GM21576 (cell line): Measurements from ENCODE around the gene DOP1A.

Source experiments
- ATAC-seq: cut with Tn5 transposase; IDR thresholded peaks from one replicate; pipeline ENCODE4 v1.9.1; 2021; ENCODE audit warnings: mild to moderate bottlenecking, moderate library complexity; ENCODE audit not compliant: unreplicated experiment

The DOP1A gene, protein sequence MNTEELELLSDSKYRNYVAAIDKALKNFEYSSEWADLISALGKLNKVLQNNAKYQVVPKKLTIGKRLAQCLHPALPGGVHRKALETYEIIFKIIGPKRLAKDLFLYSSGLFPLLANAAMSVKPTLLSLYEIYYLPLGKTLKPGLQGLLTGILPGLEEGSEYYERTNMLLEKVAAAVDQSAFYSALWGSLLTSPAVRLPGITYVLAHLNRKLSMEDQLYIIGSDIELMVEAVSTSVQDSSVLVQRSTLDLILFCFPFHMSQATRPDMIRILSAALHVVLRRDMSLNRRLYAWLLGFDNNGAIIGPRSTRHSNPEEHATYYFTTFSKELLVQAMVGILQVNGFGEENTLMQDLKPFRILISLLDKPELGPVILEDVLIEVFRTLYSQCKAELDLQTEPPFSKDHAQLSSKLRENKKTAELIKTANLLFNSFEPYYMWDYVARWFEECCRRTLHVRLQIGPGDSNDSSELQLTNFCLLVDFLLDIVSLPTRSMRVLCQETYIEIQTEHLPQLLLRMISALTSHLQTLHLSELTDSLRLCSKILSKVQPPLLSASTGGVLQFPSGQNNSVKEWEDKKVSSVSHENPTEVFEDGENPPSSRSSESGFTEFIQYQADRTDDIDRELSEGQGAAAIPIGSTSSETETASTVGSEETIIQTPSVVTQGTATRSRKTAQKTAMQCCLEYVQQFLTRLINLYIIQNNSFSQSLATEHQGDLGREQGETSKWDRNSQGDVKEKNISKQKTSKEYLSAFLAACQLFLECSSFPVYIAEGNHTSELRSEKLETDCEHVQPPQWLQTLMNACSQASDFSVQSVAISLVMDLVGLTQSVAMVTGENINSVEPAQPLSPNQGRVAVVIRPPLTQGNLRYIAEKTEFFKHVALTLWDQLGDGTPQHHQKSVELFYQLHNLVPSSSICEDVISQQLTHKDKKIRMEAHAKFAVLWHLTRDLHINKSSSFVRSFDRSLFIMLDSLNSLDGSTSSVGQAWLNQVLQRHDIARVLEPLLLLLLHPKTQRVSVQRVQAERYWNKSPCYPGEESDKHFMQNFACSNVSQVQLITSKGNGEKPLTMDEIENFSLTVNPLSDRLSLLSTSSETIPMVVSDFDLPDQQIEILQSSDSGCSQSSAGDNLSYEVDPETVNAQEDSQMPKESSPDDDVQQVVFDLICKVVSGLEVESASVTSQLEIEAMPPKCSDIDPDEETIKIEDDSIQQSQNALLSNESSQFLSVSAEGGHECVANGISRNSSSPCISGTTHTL (N-terminal part only)

DNA sequence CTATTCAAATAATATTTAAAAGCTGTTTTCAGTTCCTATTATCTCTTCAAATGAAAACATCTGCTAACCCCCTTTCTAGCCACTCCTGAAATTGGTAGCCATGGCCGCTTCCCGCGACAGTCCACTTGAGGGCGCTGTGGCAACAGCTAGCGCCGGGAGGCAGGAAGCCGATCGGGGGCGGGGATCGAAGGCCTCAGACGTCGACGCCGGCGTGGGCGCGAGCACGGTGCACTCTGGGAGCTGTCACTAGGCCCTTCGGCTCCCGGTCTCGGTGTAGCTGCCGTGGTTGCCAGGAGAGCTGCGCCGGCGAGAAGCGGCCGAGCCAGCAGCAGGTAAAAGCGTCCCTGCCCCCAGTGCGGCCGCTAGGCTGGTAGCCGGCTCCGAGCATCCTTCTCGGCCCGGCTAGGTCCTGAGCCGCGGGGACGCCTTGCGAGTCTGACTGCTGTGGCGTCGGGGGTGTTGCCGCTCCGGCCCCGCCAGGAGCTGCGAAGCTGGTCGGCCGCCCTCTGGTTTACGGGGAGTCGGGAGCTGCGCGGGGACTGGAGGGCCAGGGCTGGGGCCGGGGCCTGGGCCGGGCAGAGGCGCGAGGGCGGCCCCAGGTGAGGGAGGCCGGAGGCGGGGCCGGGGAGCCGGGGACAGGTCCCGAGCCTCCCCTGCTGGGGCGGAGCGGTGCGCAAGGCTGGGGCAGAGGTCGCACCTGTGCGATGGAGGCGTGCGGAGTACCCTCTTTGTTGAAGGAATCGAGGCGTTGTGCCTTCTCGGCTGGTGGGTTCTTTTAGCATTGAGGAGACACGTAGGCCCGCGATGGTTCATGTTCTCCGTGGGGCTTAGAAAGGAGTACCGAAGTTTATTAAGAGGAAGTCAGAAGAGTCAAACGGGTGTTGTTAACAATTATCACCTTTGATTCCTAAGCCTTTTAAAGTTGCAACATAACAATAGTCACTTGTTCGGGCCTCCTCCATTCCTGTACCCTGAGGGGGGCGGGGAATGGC is at the start of gene DOP1A:
DOP1A (plus strand) TSS at position 224 of the 992 bp plus-strand sequence. CDS start 29,307 bp downstream, outside the sequence.
- ATAC-seq: peak; percentile 80

DNA sequence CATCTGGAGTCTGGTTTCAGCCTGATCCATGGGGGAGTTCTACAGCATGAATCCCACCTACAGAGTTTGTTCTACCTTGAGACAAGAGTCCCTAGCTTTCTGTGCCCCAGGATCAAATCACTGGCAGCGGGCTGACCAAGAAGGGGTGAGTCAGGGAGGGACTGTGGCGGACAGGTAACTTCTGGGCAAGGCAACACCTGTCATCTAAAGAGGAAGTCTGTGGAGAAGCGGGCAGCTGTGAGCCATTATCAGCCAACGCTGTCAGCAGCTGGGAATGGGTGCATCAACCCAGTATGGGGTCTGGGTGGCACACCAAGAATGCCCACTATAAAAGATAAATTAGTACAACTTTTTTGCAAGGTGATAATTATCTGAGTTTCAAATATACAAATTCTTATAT is 47.7 kb upstream of the DOP1A start:
- no peak for ATAC-seq

DNA sequence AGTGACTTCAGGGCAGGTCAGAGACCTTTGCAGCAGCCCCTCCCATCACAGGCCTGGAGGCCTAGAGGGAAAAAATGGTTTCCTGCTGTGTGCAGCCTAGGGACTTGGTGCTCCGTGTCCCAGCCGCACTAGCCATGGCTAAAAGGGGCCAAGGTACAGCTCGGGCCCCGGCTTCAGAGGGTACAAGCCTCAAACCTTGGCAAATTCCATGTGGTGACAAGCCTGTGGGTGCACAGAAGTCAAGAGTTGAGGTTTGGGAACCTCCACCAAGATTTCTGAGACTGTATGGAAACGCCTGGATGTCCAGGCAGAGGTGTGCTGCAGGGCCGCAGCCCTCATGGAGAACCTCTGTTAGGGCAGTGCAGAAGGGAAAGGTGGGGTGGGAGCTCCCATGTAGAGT is 35.8 kb upstream of the DOP1A start:
- ATAC-seq: no peak

DNA sequence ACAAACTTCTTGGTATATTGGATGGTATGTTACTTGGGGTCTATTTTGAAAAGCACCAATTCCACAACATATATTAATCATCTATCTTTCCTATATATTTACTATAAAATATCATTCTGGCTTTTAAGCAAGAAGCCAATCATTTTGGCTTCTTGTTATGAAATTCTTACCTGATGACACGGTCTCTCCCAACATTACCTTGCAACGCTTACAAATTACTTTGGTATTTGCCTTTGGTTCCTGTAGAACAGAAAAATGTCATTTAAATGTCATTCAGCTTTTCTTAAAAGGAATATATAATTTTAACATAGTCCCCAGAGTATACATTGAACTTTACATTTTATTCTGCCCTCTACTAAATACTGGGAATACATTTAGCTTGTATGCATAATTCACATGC is 29.2 kb upstream of the DOP1A start:
- ATAC-seq: no peak

DNA sequence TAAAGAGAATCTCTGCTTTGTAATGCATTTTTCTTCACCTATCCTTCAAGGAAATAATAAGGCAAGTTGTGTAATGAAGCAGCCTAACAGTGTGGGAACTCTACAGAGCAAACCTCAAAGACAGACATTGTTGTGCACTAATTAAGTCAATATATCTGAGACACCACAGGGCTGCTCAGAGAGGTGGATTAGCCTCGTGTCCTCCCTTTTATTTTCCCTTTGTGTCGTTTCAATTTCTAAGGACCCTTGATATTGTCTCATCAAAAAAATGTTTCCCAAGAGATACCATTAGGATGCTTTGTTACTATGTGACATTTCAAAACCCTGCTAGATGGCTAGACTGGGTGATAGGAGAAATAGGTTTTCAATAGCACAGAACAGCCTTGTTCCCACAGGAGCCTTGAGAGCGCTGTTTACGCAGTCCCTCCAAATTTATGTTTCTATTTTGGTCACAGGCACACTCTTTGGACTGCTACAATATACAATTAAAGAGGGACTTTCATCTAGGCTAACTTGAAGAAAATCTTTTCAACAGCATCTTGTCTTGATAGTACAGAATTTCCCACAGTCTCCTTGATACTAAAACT is 24.9 kb upstream of the DOP1A start:
- no peak for ATAC-seq

DNA sequence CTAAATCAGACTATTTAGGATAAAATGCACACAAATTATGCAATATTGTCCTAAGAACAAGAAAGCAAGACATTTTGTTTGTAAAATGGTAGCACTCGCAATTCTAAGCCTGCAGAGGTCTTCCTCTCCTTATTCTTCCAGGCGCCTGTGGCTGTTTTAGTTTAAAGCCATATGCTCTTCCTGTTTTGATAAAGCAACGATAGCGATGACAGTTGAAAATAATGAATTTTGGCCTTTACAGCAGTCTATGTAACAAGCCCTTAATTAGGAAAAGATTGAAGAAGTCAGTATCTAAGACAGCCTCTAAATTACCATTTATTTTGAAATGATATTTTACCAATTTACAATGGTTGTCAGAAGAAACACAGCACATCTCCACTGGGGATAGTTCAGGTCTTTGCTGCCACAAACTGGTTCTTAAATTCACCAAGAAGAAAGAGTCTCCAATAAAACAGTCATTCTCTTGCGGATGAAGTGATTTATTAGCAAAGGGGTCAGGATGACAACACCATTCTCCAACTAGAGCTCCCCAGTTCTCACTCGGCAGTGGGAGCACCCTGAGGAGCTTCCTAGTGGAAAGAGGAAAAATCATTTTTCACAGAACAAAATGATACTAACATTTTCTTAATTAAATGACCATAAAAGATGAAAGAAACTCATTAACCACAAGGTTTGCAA is 23.2 kb upstream of the DOP1A start:
- no peak for ATAC-seq

DNA sequence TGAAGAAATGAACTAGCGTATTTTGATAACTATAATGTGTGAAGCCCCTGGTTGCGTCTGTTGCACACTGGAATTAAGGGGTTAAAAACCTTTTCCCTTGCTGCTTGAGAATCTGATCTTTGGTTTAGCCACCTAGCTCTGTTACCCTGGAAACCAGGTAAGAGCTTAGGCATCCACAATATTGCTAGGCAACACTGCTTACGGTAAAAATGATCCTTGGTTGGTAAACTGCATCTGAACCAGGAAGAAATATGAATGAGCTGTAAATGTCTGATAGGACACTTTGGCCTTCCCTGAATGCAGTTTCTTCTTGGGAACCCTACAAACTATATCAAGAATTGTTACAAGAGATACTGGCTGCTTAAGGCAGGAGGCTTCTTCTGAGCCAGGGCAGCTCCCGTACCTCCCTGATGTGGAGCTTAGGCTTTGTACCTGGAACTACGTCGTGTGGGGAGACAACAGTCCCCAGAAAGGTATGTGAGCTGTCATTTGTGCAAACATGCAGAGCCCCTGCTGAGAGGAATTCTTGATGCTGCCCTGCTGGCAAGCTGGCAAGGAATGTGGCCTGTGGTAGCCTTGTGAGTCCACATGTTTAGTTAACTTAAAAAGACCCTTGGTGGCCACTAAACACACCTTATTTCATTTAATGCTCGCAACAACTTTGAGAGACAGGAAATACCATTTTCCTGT is 20.3 kb upstream of the DOP1A start:
- no peak for ATAC-seq

DNA sequence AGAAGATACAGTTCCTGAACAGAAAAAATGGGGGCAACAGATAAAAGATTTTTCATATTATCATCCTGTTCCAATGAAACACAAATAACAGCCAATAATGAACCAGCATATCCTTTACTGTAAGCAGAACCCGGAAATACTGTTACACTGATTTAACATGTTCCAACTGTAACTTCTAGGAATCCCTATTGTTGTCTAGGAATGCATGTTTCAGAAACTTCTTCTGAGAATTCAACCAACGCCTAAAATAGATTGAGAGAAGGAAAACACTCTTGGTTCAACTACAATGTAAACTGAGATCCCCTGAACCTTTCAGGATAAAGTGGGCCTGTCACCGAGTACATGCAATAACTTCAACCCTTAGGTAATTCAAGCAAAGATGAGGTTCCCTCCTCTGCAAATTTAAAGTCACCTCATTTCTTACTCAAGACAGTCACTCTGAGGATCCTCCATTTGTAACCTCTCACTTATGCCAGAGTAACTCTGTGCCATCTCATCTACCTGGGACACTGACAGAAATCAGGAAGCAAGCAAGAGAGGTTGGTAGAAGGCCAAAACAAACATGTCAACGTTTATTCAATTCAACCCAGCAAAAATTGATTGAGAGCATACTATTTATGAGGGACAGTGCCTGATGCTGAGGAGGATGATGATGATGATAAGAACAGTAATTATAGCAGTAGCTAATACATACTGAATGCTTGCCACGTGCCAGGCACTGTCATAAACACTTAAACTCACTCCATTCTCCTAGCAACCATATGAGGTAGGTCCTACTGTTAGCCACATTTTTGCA is 15.9 kb upstream of the DOP1A start:
- no peak for ATAC-seq

DNA sequence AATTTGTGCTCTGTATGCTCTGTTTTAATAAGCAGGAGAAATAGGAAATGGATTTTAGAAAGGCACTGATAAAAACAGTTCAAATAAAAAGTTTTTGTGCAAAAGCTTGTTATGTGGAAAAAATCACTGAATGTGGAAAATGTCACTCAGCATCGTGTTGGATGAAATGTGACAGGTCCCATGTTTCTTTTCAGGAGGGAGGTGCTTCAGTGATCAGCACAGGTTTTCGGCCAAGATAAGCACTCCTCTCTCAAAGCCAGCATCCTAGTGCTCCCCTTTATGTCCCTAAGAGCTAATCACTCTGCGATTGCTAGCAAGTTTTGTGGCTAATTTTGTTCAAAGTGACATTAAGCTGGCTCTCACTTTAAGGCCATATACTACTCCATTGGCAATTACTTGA is 13.8 kb upstream of the DOP1A start:
- ATAC-seq: no peak

DNA sequence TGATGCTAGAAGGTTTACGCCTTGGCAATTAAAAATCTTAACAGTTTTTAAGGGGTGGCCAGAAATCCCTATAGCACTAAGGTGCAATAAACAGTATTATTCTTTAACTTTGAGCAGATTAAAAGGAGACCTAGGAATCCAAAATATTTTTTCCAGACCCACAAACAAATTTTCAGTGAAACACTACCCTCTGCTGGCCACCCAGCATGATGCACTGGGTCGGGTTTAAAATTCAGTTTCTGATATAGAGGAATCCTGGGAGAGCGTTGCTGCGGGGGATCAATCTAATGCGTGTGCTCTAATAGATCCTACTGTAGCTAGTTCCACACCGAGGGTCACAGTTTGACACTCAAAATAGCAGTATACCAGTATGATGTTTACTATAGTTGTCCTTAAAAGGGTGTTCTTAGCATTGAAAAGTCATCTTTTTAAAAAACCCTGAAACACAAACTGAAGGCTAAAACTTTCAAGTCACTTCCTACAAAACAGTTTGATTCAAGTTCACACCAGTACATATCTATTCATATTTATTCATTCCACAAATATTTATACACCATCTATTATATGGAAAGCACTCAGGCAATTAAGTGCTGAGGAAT is 12.0 kb upstream of the DOP1A start:
- no peak for ATAC-seq

DNA sequence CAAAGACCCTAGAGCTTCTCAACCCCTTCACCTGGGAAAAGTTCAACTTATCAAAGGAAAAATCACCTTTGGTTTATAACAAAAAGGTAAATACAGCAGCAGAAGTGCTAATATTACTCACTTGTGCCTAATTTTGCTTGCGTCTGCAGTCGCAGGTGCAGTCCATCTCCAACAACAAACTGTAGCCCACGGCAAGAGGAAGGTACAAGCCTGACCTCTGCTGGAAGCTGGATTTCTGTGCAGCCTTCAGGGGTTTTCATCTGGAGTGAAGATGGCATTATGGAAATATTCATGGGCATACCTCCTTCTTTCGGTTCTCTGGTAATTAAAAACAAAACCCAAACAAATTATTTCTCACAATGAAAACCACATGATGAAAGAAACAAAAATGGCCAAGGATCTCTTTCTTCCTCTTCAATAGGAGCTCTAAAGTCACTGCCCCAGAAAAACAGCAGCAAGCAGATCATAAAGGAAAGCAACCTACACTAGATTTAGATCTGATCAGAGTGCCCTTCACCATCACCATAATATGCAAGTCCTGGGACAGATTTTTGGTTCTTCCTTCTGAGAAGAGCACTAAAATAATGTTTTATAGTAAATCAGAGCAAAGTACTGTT is 9.7 kb upstream of the DOP1A start:
- peak; percentile 81 for ATAC-seq

DNA sequence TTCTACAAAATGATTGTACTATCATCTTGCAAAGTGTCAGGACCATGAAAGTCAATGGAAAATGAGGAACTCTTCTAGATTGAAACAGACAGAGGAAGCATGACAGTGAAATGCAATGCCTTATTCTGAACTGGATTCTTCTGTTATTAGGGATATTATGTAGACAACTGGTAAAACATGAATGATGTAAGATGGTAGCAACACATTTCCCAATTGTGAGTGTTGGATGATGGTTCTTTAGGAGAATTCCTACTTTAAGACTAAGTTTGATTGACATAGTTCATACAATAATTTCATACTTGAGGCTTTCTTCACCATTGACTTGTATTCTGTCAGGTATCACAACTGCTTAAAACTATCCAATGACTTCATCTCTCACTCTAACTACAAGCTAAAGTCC is 6.3 kb upstream of the DOP1A start:
- no peak for ATAC-seq

DNA sequence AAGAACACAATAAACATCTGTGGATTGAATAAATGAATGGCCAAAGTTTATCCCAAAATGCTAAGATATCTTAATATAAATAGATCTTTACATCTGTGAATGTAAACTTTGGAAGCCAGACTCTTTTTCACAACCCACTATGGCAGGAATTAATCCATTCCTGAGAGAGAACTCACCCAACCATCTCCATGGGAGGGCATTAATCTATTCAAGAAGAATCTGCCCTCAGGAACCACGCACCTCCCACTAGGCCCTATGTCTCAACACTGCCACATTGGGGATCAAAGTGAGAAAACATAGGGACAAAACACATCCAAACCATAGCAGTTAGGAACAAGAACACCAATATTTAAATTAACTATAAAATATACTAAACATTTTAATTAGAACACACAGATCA is 5.2 kb upstream of the DOP1A start:
- no peak for ATAC-seq

DNA sequence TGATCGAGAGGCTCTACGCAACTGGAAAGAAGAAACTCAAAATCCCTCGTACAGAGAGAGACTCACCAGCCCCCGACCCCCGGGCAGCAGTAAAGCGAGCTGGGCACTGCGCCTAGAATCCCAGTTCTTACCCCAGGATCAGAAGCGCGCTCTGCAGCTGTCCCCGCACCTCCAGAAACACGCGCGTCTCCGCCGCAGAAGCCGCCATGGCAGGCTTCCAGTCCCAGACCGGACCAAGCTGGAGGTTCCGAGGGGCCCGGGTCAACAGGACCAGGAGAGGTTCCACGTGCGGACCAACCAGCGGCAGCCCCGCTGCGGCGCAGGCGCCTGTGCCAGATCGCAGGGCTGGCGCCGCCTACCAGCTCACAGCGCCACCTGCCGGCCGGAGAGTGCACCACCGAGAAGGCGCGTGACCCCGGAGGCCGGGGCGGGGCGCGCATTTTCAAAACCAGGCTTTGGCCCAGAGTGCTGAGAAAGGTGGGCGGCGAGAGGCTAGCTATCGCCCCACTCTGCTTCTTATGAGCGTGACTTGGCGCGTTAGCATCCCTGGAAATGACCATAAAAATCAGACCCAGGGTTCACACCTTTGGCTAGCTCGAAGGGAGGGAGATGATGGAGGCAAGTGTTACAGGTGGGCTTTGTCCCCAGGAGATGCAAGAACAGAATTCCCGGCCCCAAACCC is 1.8 kb upstream of the DOP1A start, which contains the start of gene UBE3D:
UBE3D (minus strand) TSS at position 331 of the 682 bp plus-strand sequence; CDS start at position 208, 123 bp downstream.
- ATAC-seq: peak; percentile 58

DNA sequence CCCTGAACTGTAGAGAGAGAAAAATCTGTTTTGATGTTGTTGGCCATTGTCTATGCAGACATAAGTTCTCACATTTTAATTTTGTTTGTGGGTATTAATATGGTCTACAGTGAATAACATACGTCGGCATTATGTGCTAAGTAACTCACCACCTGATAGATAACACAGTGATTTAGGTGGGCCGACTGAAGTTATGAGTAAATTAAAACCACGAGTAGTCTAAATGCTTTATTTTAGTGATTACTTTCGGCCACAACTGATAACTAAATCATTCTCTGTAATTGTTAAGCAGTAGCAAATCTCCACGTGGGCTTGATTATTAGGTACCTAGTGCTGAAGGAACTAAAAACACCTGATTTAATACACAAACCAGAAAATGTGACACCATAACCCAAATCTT is 1.1 kb downstream of the DOP1A start:
- no peak for ATAC-seq

DNA sequence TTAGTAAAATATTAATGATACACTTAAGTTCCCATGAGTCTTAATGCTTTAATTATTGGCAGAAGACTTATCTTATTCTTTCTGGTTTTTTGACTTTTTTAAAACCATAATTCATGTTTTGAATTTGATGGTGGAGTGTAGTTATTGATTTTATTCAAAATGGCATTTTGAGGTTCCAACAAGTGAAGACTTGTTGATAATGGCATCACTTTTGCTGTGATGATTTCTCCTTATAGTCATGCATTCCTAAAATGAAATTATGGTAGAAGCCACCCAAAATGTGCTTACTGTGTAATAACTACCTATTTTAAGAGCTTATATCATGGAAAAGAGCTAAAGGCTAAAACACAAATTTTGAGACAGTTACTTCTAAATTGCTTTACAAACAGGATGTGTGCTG is 2.2 kb downstream of the DOP1A start:
- no peak for ATAC-seq
